K562 (cell line): ENCODE measurements around the gene MTHFR. TPM values are rescaled to one million over a fixed set of nuclear protein-coding genes. Genes with fewer than 3 reads are reported as not detected.
A peak's percentile ranks its signal among the peaks of the same experiment; 100 is the strongest.

Experiments used
- EHMT2 ChIP-seq: fragments of 450-650 bp; IDR thresholded peaks from 2 replicates; pipeline ENCODE4 v1.6.1; 2018; ENCODE audit warnings: antibody characterized with exemption
- FIP1L1 ChIP-seq: fragments of 200-400 bp; formaldehyde crosslinking; IDR thresholded peaks from 2 replicates; pipeline ENCODE4 v1.6.1; 2018; ENCODE audit warnings: mild to moderate bottlenecking, low read depth, low read length; ENCODE audit not compliant: poor library complexity, severe bottlenecking
- HDGF ChIP-seq: fragments of 450-650 bp; IDR thresholded peaks from 2 replicates; pipeline ENCODE4 v1.6.1; 2016
- HLTF ChIP-seq: fragments of 450-650 bp; IDR thresholded peaks from 2 replicates; pipeline ENCODE4 v1.6.1; 2016
- KDM1A ChIP-seq, 2 experiments: fragments of 450-650 bp; IDR thresholded peaks; 2 replicates each; pipeline ENCODE4 v1.6.1; 2016; ENCODE audit warnings: mild to moderate bottlenecking in 2 of 2
- PHF21A ChIP-seq: fragments of 450-650 bp; IDR thresholded peaks from 2 replicates; pipeline ENCODE4 v1.6.1; 2017; ENCODE audit warnings: low read depth, borderline replicate concordance
- SMARCC2 ChIP-seq: fragments of 450-650 bp; IDR thresholded peaks from 2 replicates; pipeline ENCODE4 v1.6.1; 2017; ENCODE audit warnings: antibody characterized with exemption, moderate library complexity, mild to moderate bottlenecking, low read depth
- SMARCE1 ChIP-seq: fragments of 450-650 bp; IDR thresholded peaks from 2 replicates; pipeline ENCODE4 v1.7.1; 2016; ENCODE audit warnings: mild to moderate bottlenecking
- STAT5A ChIP-seq: IDR thresholded peaks from 2 replicates; pipeline ENCODE4 v1.6.1; 2012; ENCODE audit warnings: low read length, inconsistent platforms, borderline replicate concordance
- YBX1 ChIP-seq: fragments of 450-650 bp; IDR thresholded peaks from 2 replicates; pipeline ENCODE4 v1.7.1; 2016; ENCODE audit warnings: mild to moderate bottlenecking
- ZBED1 ChIP-seq: IDR thresholded peaks from 2 replicates; pipeline ENCODE4 v1.6.1; 2014
- ZFP1 ChIP-seq: fragments of 450-650 bp; formaldehyde crosslinking; IDR thresholded peaks from 2 replicates; pipeline ENCODE4 v1.4.0; 2020; ENCODE audit warnings: mild to moderate bottlenecking, mixed read lengths
- ZNF174 ChIP-seq: fragments of 250-450 bp; sonication (Bioruptor Pico); IDR thresholded peaks from 2 replicates; pipeline ENCODE4 v1.4.0; 2020; ENCODE audit warnings: mild to moderate bottlenecking
- polyA plus RNA-seq, 8 experiments: library from polyadenylated mRNA; depleted of rRNA in 4 of 8; stranded (reverse) in 5 of 8; unstranded in 3 of 8; fragments of >200 nt; fragmentation: Nextera tagmentation in 2 of 8; fragmentation: Illumina TruSeq in 1 of 8; extraction: Ambion mirVana in 2 of 8; extraction: Trizol in 1 of 8; gene quantifications; 2 replicates each; pipeline versions ENCODE4 v1.2.1 to v1.2.3, GENCODE V29; 2011 to 2014; ENCODE audit warnings: inconsistent platforms in 1 of 8, missing spikeins in 1 of 8
- total RNA-seq, 7 experiments: library from RNA; depleted of rRNA in 6 of 7; stranded (reverse); fragments of >200 nt in 6 of 7; fragmentation: Illumina TruSeq in 2 of 7; extraction: Trizol in 2 of 7; gene quantifications; 2 replicates each; pipeline versions ENCODE4 v1.2.1 to v1.2.3, GENCODE V29; 2011 to 2021; ENCODE audit warnings: low replicate concordance in 1 of 7
- TF ChIP-seq, protein P1 (sequence below): IDR thresholded peaks from 2 replicates; pipeline ENCODE4 v1.6.1; 2016; ENCODE audit warnings: missing genetic modification characterization, missing compliant biosample characterization
- TF ChIP-seq, protein P2 (sequence below): fragments of 250-450 bp; sonication (Bioruptor Pico); IDR thresholded peaks from 2 replicates; pipeline ENCODE4 v1.8.0; 2022; ENCODE audit warnings: inconsistent platforms
- TF ChIP-seq, protein P3 (sequence below): sonication (generic); formaldehyde crosslinking; IDR thresholded peaks from 2 replicates; pipeline ENCODE4 v1.8.0; 2022; ENCODE audit warnings: mild to moderate bottlenecking, missing genetic modification reagents
- TF ChIP-seq, protein P4 (sequence below): sonication (generic); formaldehyde crosslinking; IDR thresholded peaks from 2 replicates; pipeline ENCODE4 v1.8.0; 2022; ENCODE audit warnings: mild to moderate bottlenecking, low read depth, missing genetic modification reagents

The MTHFR gene
- total and polyA plus RNA-seq, 9 of the 15 experiments (the other 6 are each of a cell fraction or from before 2014, with no cell fraction given): 5.0 to 104 (median 62.6) TPM

DNA sequence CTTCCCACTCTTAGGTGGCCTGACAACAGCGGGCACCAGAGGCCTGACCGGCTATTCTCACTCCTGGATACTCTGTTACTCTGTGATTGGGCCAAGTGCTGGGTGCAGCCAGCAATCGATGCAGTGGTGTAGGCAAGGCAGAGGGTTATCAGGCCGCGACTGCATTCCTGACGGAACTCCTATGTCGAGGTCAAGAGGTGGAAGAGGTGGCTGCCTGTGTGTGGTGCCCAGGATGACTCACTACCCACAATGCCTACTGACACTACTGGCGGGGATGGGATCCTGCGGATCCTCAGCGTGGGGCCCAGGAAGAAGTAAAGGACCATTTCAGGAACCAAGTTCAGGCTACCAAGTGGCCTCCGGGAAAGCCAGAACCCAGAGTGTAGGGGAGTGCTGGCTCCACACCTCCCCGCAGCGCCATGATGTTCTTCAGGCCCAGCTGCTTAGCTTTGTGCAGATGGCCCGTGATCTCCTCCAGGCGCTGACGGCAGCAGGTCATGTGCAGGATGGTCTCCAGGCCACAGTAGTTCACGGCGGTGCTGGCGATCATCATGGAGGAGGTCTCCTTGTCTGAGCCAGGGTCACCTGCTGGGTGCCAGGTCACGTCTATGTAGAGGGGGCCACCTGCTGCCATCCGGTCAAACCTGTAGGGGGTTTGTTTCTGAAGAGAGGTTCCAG is 4.9 kb downstream of the MTHFR start (continued):
- TF ChIP-seq, protein P1, sequence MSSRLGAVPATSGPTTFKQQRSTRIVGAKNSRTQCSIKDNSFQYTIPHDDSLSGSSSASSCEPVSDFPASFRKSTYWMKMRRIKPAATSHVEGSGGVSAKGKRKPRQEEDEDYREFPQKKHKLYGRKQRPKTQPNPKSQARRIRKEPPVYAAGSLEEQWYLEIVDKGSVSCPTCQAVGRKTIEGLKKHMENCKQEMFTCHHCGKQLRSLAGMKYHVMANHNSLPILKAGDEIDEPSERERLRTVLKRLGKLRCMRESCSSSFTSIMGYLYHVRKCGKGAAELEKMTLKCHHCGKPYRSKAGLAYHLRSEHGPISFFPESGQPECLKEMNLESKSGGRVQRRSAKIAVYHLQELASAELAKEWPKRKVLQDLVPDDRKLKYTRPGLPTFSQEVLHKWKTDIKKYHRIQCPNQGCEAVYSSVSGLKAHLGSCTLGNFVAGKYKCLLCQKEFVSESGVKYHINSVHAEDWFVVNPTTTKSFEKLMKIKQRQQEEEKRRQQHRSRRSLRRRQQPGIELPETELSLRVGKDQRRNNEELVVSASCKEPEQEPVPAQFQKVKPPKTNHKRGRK (tag): no peak
- TF ChIP-seq, protein P2, sequence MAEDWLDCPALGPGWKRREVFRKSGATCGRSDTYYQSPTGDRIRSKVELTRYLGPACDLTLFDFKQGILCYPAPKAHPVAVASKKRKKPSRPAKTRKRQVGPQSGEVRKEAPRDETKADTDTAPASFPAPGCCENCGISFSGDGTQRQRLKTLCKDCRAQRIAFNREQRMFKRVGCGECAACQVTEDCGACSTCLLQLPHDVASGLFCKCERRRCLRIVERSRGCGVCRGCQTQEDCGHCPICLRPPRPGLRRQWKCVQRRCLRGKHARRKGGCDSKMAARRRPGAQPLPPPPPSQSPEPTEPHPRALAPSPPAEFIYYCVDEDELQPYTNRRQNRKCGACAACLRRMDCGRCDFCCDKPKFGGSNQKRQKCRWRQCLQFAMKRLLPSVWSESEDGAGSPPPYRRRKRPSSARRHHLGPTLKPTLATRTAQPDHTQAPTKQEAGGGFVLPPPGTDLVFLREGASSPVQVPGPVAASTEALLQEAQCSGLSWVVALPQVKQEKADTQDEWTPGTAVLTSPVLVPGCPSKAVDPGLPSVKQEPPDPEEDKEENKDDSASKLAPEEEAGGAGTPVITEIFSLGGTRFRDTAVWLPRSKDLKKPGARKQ (CRISPR knock-in tag): no peak
- TF ChIP-seq PHF21A (no peak), FIP1L1 (no peak), ZNF174 (CRISPR knock-in tag) (no peak), SMARCE1 (no peak), STAT5A (no peak), HDGF (no peak), SMARCC2 (no peak), HLTF (no peak), KDM1A (IDR thresholded peaks at IDR 0.05) (no peak), ZBED1 (no peak), EHMT2 (no peak), YBX1 (no peak), ZFP1 (CRISPR knock-in tag) (no peak)
- TF ChIP-seq, protein P3, sequence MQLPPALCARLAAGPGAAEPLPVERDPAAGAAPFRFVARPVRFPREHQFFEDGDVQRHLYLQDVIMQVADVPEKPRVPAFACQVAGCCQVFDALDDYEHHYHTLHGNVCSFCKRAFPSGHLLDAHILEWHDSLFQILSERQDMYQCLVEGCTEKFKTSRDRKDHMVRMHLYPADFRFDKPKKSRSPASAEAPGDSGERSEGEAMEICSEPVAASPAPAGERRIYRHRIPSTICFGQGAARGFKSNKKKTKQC (CRISPR knock-in tag): 0 out of 2 replicates have a peak, but pooled peaks have one; percentile 24
- TF ChIP-seq, protein P4, sequence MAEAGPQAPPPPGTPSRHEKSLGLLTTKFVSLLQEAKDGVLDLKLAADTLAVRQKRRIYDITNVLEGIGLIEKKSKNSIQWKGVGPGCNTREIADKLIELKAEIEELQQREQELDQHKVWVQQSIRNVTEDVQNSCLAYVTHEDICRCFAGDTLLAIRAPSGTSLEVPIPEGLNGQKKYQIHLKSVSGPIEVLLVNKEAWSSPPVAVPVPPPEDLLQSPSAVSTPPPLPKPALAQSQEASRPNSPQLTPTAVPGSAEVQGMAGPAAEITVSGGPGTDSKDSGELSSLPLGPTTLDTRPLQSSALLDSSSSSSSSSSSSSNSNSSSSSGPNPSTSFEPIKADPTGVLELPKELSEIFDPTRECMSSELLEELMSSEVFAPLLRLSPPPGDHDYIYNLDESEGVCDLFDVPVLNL: no peak
